Measurements from ENCODE around the gene TMEM125.

TMEM125 gene

DNA sequence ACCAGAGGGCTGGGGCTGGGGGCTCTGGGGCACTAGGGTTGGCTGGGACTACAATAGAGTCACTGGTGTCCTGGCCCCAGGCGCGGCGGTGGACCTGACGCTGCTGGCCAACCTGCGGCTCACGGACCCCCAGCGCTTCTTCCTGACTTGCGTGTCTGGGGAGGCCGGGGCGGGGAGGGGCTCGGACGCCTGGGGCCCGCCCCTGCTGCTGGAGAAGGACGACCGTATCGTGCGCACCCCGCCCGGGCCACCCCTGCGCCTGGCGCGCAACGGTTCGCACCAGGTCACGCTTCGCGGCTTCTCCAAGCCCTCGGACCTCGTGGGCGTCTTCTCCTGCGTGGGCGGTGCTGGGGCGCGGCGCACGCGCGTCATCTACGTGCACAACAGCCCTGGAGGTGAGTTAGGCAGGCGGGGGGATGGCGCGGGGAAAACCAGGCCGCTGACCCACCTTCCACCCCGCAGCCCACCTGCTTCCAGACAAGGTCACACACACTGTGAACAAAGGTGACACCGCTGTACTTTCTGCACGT is 35.1 kb downstream of the TMEM125 start:
- H3K14ac ChIP-seq (ENCODE audit: low read length): no peak overlapping the region
- H3K9me3 ChIP-seq (replicated peaks in 1 of 2; ENCODE audit: control insufficient read depth in 2 of 2, insufficient read depth in 1 of 2, low read depth in 1 of 2, low read length in 2 of 2): no peaks in the 10 kb centered on the region
- no peak overlapping the region for H3K27ac ChIP-seq (replicated peaks; ENCODE audit: low read length)
- peaks cover 3 to 8% of the 10 kb centered on the region in 2 donors for H3K4me1 ChIP-seq (ENCODE audit: control insufficient read depth in 2 of 2, insufficient read depth in 1 of 2, low read depth in 1 of 2, low read length in 2 of 2)
- no CpG with 5 or more reads among the region's 46 CpGs for WGBS, 2 donors (ENCODE audit: extremely low coverage in 2 of 2, insufficient read length in 2 of 2, insufficient replicate concordance in 1 of 2)
- H2BK120ac ChIP-seq (ENCODE audit: low read depth, low read length): no peak overlapping the region
- H3K36me3 ChIP-seq (replicated peaks in 1 of 2; ENCODE audit: control insufficient read depth in 2 of 2, insufficient read depth in 2 of 2, low read length in 2 of 2): no peaks in the 10 kb centered on the region
- peak overlapping the region; percentile 66 for H2AFZ ChIP-seq (ENCODE audit: low read length)
- peaks cover 0 to 2% (median 0%) of the 10 kb centered on the region in 3 experiments for H3K27me3 ChIP-seq (ENCODE audit: control insufficient read depth in 3 of 3, insufficient read depth in 3 of 3, low read depth in 1 of 3, low read length in 3 of 3)
- H3K79me1 ChIP-seq (ENCODE audit: low read depth, low read length): no peaks in the 10 kb centered on the region
- no peak for DNase-seq (ENCODE audit: low spot score)
- H2BK15ac ChIP-seq (ENCODE audit: low read length): no peak overlapping the region
- no peak overlapping the region for H2BK12ac ChIP-seq (ENCODE audit: low read length)
- H3K9ac ChIP-seq (ENCODE audit: low read depth, low read length, poor library complexity): no peak overlapping the region
- no peak overlapping the region for H3K4ac ChIP-seq (ENCODE audit: low read length)
- no peak overlapping the region for H2BK5ac ChIP-seq (ENCODE audit: low read length)
- no peak overlapping the region for H2AK5ac ChIP-seq (ENCODE audit: low read depth, low read length)
- no peak overlapping the region for H3K4me3 ChIP-seq (ENCODE audit: low read length in 2 of 2)
- H3K23ac ChIP-seq (ENCODE audit: low read depth, low read length, poor library complexity): no peak overlapping the region
- no peak overlapping the region for H4K8ac ChIP-seq (ENCODE audit: low read depth, low read length)
- peak overlapping the region; percentile 72 for H3K18ac ChIP-seq (ENCODE audit: low read length)
- H3K4me2 ChIP-seq (ENCODE audit: insufficient read depth, low read length, poor library complexity, severe bottlenecking): no peak overlapping the region
- H4K91ac ChIP-seq (ENCODE audit: low read depth, low read length, poor library complexity): no peak overlapping the region

DNA sequence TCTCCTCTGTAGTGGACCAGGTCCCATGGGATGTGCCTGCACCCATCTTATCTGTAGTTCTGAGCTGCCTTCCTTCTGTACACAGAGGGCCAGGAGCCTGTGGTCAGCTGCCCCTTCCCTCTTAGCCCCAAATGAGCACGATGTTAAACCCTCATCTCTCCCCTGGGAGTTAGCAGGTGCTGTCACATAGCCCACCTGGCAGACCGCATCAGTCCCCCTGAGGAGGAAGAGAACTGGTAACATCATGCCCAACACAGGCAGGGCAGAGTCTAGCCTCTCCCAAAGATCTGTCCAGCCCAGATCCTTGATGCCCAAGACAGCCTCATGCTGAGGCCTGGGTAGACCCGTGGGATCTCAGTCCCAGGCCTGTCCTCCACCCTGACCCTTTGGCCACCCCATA is 35.7 kb downstream of the TMEM125 start:
- no CpG with 5 or more reads among the region's 3 CpGs for WGBS, 2 donors (ENCODE audit: extremely low coverage in 2 of 2, insufficient read length in 2 of 2, insufficient replicate concordance in 1 of 2)
- Histone ChIP-seq H3K27ac (replicated peaks; ENCODE audit: low read length) (no peak overlapping the region), H3K27me3 (ENCODE audit: control insufficient read depth in 3 of 3, insufficient read depth in 3 of 3, low read depth in 1 of 3, low read length in 3 of 3) (peaks cover 0 to 2% (median 0%) of the 10 kb centered on the region in 3 experiments), H3K4me3 (ENCODE audit: low read length in 2 of 2) (no peak overlapping the region), H3K4me1 (ENCODE audit: control insufficient read depth in 2 of 2, insufficient read depth in 1 of 2, low read depth in 1 of 2, low read length in 2 of 2) (peaks cover 3 to 6% of the 10 kb centered on the region in 2 donors), H2BK120ac (ENCODE audit: low read depth, low read length) (no peak overlapping the region), H2BK5ac (ENCODE audit: low read length) (no peak overlapping the region), H3K9ac (ENCODE audit: low read depth, low read length, poor library complexity) (no peak overlapping the region), H2AK5ac (ENCODE audit: low read depth, low read length) (no peak overlapping the region), H3K36me3 (replicated peaks in 1 of 2; ENCODE audit: control insufficient read depth in 2 of 2, insufficient read depth in 2 of 2, low read length in 2 of 2) (no peaks in the 10 kb centered on the region), H3K23ac (ENCODE audit: low read depth, low read length, poor library complexity) (no peak overlapping the region), H4K8ac (ENCODE audit: low read depth, low read length) (no peak overlapping the region), H2AFZ (ENCODE audit: low read length) (no peak overlapping the region), H3K4me2 (ENCODE audit: insufficient read depth, low read length, poor library complexity, severe bottlenecking) (no peak overlapping the region), H3K9me3 (replicated peaks in 1 of 2; ENCODE audit: control insufficient read depth in 2 of 2, insufficient read depth in 1 of 2, low read depth in 1 of 2, low read length in 2 of 2) (no peaks in the 10 kb centered on the region), H3K79me1 (ENCODE audit: low read depth, low read length) (no peaks in the 10 kb centered on the region), H3K18ac (ENCODE audit: low read length) (no peak overlapping the region), H4K91ac (ENCODE audit: low read depth, low read length, poor library complexity) (no peak overlapping the region), H2BK15ac (ENCODE audit: low read length) (no peak overlapping the region), H3K4ac (ENCODE audit: low read length) (no peak overlapping the region), H3K14ac (ENCODE audit: low read length) (no peak overlapping the region), H2BK12ac (ENCODE audit: low read length) (no peak overlapping the region)
- no peak for DNase-seq (ENCODE audit: low spot score)

DNA sequence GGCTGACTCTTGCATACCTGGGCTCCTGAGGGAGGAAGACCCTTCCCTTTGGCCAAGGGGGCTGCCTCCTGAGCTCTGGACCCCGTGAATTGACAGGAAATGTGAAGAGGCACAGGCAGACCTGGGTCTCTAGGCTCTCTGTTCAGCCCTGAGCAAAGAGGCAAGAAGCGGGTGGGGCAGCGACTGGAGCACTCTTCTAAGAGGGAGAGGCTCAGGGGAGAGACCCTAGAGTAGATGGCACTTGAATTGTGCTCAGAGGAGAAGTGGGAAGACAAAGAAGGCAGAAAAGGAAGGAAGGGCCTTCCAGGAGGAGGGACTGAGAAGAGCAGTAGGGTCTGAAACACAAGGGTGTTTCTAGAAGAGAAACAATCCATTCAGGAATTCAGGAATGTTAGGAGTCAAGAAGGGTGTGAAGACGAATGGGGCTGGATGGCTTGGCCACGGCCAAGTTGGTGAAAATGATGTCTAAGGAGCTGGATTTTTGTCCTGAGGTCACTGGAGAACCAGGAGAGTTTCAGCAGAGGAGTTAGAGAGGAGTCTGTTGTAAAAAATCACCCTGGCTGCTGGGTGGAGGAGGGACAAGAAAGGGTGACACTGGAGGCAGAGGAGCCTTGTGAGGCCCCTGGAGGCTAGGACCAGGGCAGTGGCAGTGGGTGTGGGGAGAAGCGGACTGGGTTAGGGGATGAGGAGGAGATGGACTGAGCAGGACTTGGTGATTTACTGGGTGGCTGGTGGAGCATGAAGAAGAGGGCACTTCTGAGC is 36.3 kb downstream of the TMEM125 start:
- no peak overlapping the region for H3K4ac ChIP-seq (ENCODE audit: low read length)
- H3K36me3 ChIP-seq (replicated peaks in 1 of 2; ENCODE audit: control insufficient read depth in 2 of 2, insufficient read depth in 2 of 2, low read length in 2 of 2): no peaks in the 10 kb centered on the region
- H4K91ac ChIP-seq (ENCODE audit: low read depth, low read length, poor library complexity): no peak overlapping the region
- no peak overlapping the region for H3K4me2 ChIP-seq (ENCODE audit: insufficient read depth, low read length, poor library complexity, severe bottlenecking)
- H3K4me3 ChIP-seq (ENCODE audit: low read length in 2 of 2): no peak overlapping the region
- H3K27me3 ChIP-seq (ENCODE audit: control insufficient read depth in 3 of 3, insufficient read depth in 3 of 3, low read depth in 1 of 3, low read length in 3 of 3): peaks cover 0 to 2% (median 0%) of the 10 kb centered on the region in 3 experiments
- H3K79me1 ChIP-seq (ENCODE audit: low read depth, low read length): no peaks in the 10 kb centered on the region
- DNase-seq (ENCODE audit: low spot score): no peak
- no peak overlapping the region for H3K9ac ChIP-seq (ENCODE audit: low read depth, low read length, poor library complexity)
- H3K23ac ChIP-seq (ENCODE audit: low read depth, low read length, poor library complexity): no peak overlapping the region
- peak overlapping the region; percentile 0 for H3K18ac ChIP-seq (ENCODE audit: low read length)
- no peaks in the 10 kb centered on the region for H3K9me3 ChIP-seq (replicated peaks in 1 of 2; ENCODE audit: control insufficient read depth in 2 of 2, insufficient read depth in 1 of 2, low read depth in 1 of 2, low read length in 2 of 2)
- H2BK12ac ChIP-seq (ENCODE audit: low read length): no peak overlapping the region
- no peak overlapping the region for H2AFZ ChIP-seq (ENCODE audit: low read length)
- H3K4me1 ChIP-seq (ENCODE audit: control insufficient read depth in 2 of 2, insufficient read depth in 1 of 2, low read depth in 1 of 2, low read length in 2 of 2): peaks cover 2 to 3% of the 10 kb centered on the region in 2 donors
- H3K27ac ChIP-seq (replicated peaks; ENCODE audit: low read length): no peak overlapping the region
- H2BK5ac ChIP-seq (ENCODE audit: low read length): no peak overlapping the region
- WGBS, 2 donors (ENCODE audit: extremely low coverage in 2 of 2, insufficient read length in 2 of 2, insufficient replicate concordance in 1 of 2): no CpG with 5 or more reads among the region's 6 CpGs
- no peak overlapping the region for H2BK15ac ChIP-seq (ENCODE audit: low read length)
- H3K14ac ChIP-seq (ENCODE audit: low read length): no peak overlapping the region
- H4K8ac ChIP-seq (ENCODE audit: low read depth, low read length): no peak overlapping the region
- H2BK120ac ChIP-seq (ENCODE audit: low read depth, low read length): no peak overlapping the region
- H2AK5ac ChIP-seq (ENCODE audit: low read depth, low read length): no peak overlapping the region

DNA sequence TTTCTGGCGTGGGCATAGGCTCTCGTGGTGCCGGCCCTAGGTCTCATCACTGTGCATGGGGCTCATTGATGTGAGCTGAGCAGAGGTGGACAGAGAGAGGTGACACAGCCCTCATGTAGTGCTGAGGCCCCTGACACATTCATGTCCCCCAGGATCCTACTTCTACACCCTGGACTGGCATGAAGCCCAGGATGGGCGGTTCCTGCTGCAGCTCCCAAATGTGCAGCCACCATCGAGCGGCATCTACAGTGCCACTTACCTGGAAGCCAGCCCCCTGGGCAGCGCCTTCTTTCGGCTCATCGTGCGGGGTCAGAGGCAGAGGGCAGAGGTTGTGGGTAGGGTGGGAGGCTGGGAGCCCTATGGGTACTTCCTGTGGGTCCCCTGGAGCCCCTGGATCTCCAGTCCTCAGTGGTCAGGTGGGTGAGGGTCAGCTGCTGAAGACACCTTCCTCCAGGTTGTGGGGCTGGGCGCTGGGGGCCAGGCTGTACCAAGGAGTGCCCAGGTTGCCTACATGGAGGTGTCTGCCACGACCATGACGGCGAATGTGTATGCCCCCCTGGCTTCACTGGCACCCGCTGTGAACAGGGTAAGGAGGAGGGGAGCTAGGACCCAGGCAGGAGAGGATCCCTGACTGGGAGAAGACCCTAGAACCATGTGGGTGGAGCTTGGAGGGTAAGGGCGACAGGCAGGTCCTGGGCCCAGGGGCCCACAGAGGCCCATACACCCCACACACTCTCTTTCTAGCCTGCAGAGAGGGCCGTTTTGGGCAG is 37.1 kb downstream of the TMEM125 start:
- no peak overlapping the region for H3K9ac ChIP-seq (ENCODE audit: low read depth, low read length, poor library complexity)
- WGBS, 2 donors (ENCODE audit: extremely low coverage in 2 of 2, insufficient read length in 2 of 2, insufficient replicate concordance in 1 of 2): no CpG with 5 or more reads among the region's 17 CpGs
- H4K91ac ChIP-seq (ENCODE audit: low read depth, low read length, poor library complexity): no peak overlapping the region
- H2AFZ ChIP-seq (ENCODE audit: low read length): no peak overlapping the region
- no peak overlapping the region for H4K8ac ChIP-seq (ENCODE audit: low read depth, low read length)
- H3K36me3 ChIP-seq (replicated peaks in 1 of 2; ENCODE audit: control insufficient read depth in 2 of 2, insufficient read depth in 2 of 2, low read length in 2 of 2): no peaks in the 10 kb centered on the region
- peak overlapping the region; percentile 22 for H2AK5ac ChIP-seq (ENCODE audit: low read depth, low read length)
- H3K27me3 ChIP-seq (ENCODE audit: control insufficient read depth in 3 of 3, insufficient read depth in 3 of 3, low read depth in 1 of 3, low read length in 3 of 3): peaks cover 0 to 2% (median 0%) of the 10 kb centered on the region in 3 experiments
- no peak overlapping the region for H3K4ac ChIP-seq (ENCODE audit: low read length)
- H3K4me2 ChIP-seq (ENCODE audit: insufficient read depth, low read length, poor library complexity, severe bottlenecking): no peak overlapping the region
- peak overlapping the region; percentile 14 for H3K23ac ChIP-seq (ENCODE audit: low read depth, low read length, poor library complexity)
- H3K27ac ChIP-seq (replicated peaks; ENCODE audit: low read length): no peak overlapping the region
- H3K14ac ChIP-seq (ENCODE audit: low read length): no peak overlapping the region
- H3K18ac ChIP-seq (ENCODE audit: low read length): peak overlapping the region; percentile 0
- no peak overlapping the region for H3K4me3 ChIP-seq (ENCODE audit: low read length in 2 of 2)
- no peaks in the 10 kb centered on the region for H3K79me1 ChIP-seq (ENCODE audit: low read depth, low read length)
- peaks cover 2 to 3% of the 10 kb centered on the region in 2 donors for H3K4me1 ChIP-seq (ENCODE audit: control insufficient read depth in 2 of 2, insufficient read depth in 1 of 2, low read depth in 1 of 2, low read length in 2 of 2)
- H2BK15ac ChIP-seq (ENCODE audit: low read length): no peak overlapping the region
- H2BK120ac ChIP-seq (ENCODE audit: low read depth, low read length): no peak overlapping the region
- no peak for DNase-seq (ENCODE audit: low spot score)
- H3K9me3 ChIP-seq (replicated peaks in 1 of 2; ENCODE audit: control insufficient read depth in 2 of 2, insufficient read depth in 1 of 2, low read depth in 1 of 2, low read length in 2 of 2): no peaks in the 10 kb centered on the region
- no peak overlapping the region for H2BK5ac ChIP-seq (ENCODE audit: low read length)
- no peak overlapping the region for H2BK12ac ChIP-seq (ENCODE audit: low read length)

Measured in neuronal stem cell (in vitro differentiated cells).